Esophagus (tissue), 2 donors: ENCODE measurements around the gene ITSN1. TPM values are rescaled to one million over a fixed set of nuclear protein-coding genes. Genes with fewer than 3 reads are reported as not detected.
A peak's percentile ranks its signal among the peaks of the same experiment; 100 is the strongest.

Experiments
- H3K27ac ChIP-seq, 2 donors: one replicate each; pipeline ENCODE4 v1.5.1; 2013; ENCODE audit warnings: low read depth in 2 of 2, mild to moderate bottlenecking in 2 of 2, inconsistent platforms in 1 of 2, low read length in 1 of 2, moderate library complexity in 1 of 2
- H3K27me3 ChIP-seq, 2 donors: one replicate each; pipeline ENCODE4 v1.6.1; 2013; ENCODE audit warnings: low read length in 2 of 2, control low read depth in 1 of 2, mild to moderate bottlenecking in 1 of 2; ENCODE audit not compliant: insufficient read depth in 2 of 2, control insufficient read depth in 1 of 2
- H3K36me3 ChIP-seq, 2 donors: one replicate each; pipeline ENCODE4 v1.6.1; 2013; ENCODE audit warnings: low read length in 1 of 2; ENCODE audit not compliant: control insufficient read depth in 2 of 2, insufficient read depth in 2 of 2
- H3K4me1 ChIP-seq, 2 donors: one replicate each; pipeline ENCODE4 v1.6.1; 2013; ENCODE audit warnings: low read length in 1 of 2; ENCODE audit not compliant: control insufficient read depth in 2 of 2, insufficient read depth in 2 of 2
- H3K4me3 ChIP-seq, 2 donors: one replicate each; pipeline ENCODE4 v1.5.1; 2013; ENCODE audit warnings: low read length in 2 of 2, mild to moderate bottlenecking in 2 of 2, low read depth in 1 of 2, moderate library complexity in 1 of 2
- H3K9me3 ChIP-seq, 2 donors: one replicate each; pipeline ENCODE4 v1.6.1; 2013; ENCODE audit warnings: mild to moderate bottlenecking in 2 of 2, low read depth in 1 of 2, low read length in 1 of 2, moderate library complexity in 1 of 2; ENCODE audit not compliant: control insufficient read depth in 2 of 2, insufficient read depth in 1 of 2
- WGBS, 2 donors: extraction: QIAGEN DNeasy Blood & Tissue Kit; methylation state at CpG; one replicate each; pipeline ENCODE4 v1.1.7; 2013; 5-methylcytosine and 5-hydroxymethylcytosine counted together
- polyA plus RNA-seq, 2 donors: library from polyadenylated mRNA; stranded (reverse); fragments of 200-250 nt; gene quantifications; one replicate each; pipeline ENCODE4 v1.2.3, GENCODE V29; 2013
- donor health status: healthy with polysubstance abuse.
- donor health status: Bipolar disorder and iron deficiency.

ITSN1 gene
- polyA plus RNA-seq, 2 donors: 6.6 to 8.9 TPM

GRCh38 chr21:33650230-33650629, 7.9 kb downstream of the ITSN1 start:
- no peak overlapping the region for H3K4me3 ChIP-seq
- WGBS, 2 donors: 69 to 78% methylated on average over 7 of the region's 7 CpGs
- no peaks in the 10 kb centered on the region for H3K9me3 ChIP-seq
- peaks cover 0 to 2% of the 10 kb centered on the region in 2 donors for H3K4me1 ChIP-seq
- H3K36me3 ChIP-seq: no peaks in the 10 kb centered on the region
- no peaks in the 10 kb centered on the region for H3K27me3 ChIP-seq
- no peak overlapping the region for H3K27ac ChIP-seq

DNA sequence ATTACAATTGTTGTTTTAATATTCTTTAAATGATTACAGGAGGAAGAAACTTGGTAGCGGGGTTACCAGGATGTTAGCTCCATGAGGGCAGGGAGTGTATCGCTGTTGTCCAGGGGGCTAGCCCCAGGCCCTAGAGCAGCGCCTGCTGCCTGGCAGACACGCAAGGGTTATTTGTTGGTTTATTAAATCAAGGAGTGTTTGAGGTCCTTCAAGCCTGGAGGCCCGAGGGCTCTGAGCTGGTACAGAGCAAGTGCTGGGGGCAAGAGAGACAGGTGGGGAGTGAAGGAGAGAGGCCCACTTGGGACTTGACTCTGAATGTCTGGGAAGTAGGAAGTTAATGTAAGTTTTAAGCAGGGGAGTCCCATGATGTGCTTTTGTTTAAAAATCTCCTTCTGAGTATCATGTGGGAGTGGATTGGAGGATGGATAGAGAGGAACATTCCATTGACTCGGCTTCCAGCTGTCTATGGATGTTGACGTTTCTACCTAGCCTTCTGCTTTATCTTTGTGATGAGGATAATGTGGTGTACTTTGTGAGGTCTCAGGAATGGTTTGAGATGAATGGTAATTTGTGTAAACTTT, 8.7 kb downstream of the ITSN1 start:
- H3K27ac ChIP-seq: no peak overlapping the region
- H3K4me3 ChIP-seq: no peak overlapping the region
- WGBS, 2 donors: 78 to 86% methylated on average over 7 of the region's 7 CpGs
- H3K9me3 ChIP-seq: no peaks in the 10 kb centered on the region
- no peaks in the 10 kb centered on the region for H3K36me3 ChIP-seq
- H3K4me1 ChIP-seq: no peaks in the 10 kb centered on the region
- no peaks in the 10 kb centered on the region for H3K27me3 ChIP-seq

- Histone ChIP-seq H3K4me3 (no peak overlapping the region), H3K36me3 (no peaks in the 10 kb centered on the region), H3K27ac (no peak overlapping the region), H3K27me3 (no peaks in the 10 kb centered on the region), H3K4me1 (no peaks in the 10 kb centered on the region), H3K9me3 (no peaks in the 10 kb centered on the region)
- WGBS, 2 donors: 86 to 88% methylated on average over 8 of the region's 8 CpGs
Observed at GRCh38 chr21:33651965-33652680, 9.8 kb downstream of the ITSN1 start.

- H3K4me1 ChIP-seq: no peaks in the 10 kb centered on the region
- no peaks in the 10 kb centered on the region for H3K27me3 ChIP-seq
- WGBS, 2 donors: 83 to 91% methylated on average over 4 of the region's 4 CpGs
- H3K27ac ChIP-seq: no peak overlapping the region
- no peaks in the 10 kb centered on the region for H3K9me3 ChIP-seq
- no peak overlapping the region for H3K4me3 ChIP-seq
- H3K36me3 ChIP-seq: no peaks in the 10 kb centered on the region
Observed at GRCh38 chr21:33654412-33654811, 12.1 kb downstream of the ITSN1 start.

- WGBS, 2 donors: 49 to 52% methylated on average over 8 of the region's 8 CpGs
- no peaks in the 10 kb centered on the region for H3K27me3 ChIP-seq
- H3K36me3 ChIP-seq: no peaks in the 10 kb centered on the region
- H3K9me3 ChIP-seq: no peaks in the 10 kb centered on the region
- no peaks in the 10 kb centered on the region for H3K4me1 ChIP-seq
- peak overlapping the region in 1 of 2 donors; percentile 42 for H3K27ac ChIP-seq
- H3K4me3 ChIP-seq: no peak overlapping the region
Observed at GRCh38 chr21:33655588-33656221, 13.4 kb downstream of the ITSN1 start.

- H3K27me3 ChIP-seq: no peaks in the 10 kb centered on the region
- WGBS, 2 donors: 63 to 75% methylated on average over 8 of the region's 8 CpGs
- H3K4me3 ChIP-seq: no peak overlapping the region
- H3K27ac ChIP-seq: no peak overlapping the region
- no peaks in the 10 kb centered on the region for H3K4me1 ChIP-seq
- no peaks in the 10 kb centered on the region for H3K9me3 ChIP-seq
- no peaks in the 10 kb centered on the region for H3K36me3 ChIP-seq
Observed at GRCh38 chr21:33657124-33657820, 15.0 kb downstream of the ITSN1 start.

DNA sequence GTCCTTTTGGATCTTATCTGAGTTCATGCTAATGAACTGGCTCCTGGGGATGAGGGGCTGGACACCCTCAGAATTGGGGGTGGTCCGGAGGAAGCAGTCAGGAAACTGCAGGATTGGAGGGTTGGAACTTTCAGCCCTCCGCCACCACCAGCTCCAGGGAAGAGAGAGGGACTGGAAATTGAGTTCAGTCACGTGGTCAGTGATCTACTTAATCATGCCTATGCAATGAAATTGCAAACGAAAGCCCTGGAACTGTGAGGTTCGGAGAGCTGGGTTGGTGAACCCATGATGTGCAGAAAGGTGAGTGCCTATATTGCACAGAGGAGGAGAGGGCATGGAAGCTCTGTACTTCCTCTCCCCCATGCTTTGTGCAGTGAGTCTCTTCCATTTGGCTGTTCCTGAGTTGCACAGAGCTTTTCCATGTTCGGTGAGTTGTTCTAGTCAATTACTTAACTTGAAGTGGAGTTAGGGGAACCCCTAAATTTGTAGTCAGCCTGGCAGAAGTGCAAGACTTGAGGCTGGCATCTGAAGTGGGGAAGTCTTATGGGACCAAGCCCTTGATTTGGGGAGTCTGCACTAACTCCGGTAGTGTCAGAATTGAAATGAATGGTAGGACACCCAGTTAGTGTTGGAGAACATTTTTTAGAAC, 16.7 kb downstream of the ITSN1 start:
- no peaks in the 10 kb centered on the region for H3K36me3 ChIP-seq
- no peak overlapping the region for H3K27ac ChIP-seq
- 83% methylated on average over 7 of the region's 7 CpGs for WGBS, 2 donors
- H3K4me3 ChIP-seq: no peak overlapping the region
- no peaks in the 10 kb centered on the region for H3K27me3 ChIP-seq
- no peaks in the 10 kb centered on the region for H3K9me3 ChIP-seq
- H3K4me1 ChIP-seq: no peaks in the 10 kb centered on the region

DNA sequence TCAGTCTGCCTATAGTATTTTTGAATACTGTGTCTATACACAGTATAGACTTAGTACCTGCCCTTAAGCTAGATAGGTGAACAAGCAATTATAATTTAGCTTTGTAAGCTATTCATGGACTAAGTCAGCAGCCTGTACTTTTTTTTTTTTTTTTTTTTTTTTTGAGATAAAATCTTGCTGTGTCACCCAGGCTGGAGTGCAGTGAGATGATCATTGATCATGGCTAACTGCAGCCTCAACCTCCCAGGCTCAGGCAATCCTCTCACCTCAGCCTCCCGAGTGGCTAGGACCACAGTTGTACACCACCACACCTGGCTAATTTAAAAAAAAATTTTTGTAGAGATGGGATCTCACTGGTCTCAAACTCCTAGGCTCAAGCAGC, 17.3 kb downstream of the ITSN1 start:
- no peak overlapping the region for H3K4me3 ChIP-seq
- no peak overlapping the region for H3K27ac ChIP-seq
- no peaks in the 10 kb centered on the region for H3K4me1 ChIP-seq
- H3K36me3 ChIP-seq: no peaks in the 10 kb centered on the region
- 95 to 100% methylated on average over 1 of the region's 1 CpG for WGBS, 2 donors
- H3K9me3 ChIP-seq: no peaks in the 10 kb centered on the region
- H3K27me3 ChIP-seq: no peaks in the 10 kb centered on the region

DNA sequence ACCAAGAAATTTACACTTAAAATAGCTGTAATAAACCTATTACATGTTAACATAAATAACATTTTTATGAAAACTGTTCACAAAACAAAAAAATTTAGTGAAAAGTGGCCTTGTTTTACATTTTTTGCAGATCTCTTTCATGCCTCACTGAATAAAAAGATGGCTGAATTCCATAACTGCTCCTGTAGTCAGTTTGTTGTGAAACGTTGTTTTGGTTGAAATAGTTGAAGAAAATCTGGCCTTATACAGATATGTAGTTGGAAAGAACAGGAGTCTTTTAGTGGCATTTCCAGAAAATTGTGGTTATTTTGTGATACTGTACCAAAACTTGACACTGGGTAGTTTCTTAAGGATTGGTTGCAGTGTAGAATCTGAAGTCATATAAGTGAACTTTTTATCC, 18.1 kb downstream of the ITSN1 start:
- WGBS, 2 donors: 31 to 46% methylated on average over 1 of the region's 1 CpG
- Histone ChIP-seq H3K4me1 (no peaks in the 10 kb centered on the region), H3K9me3 (no peaks in the 10 kb centered on the region), H3K27me3 (no peaks in the 10 kb centered on the region), H3K4me3 (no peak overlapping the region), H3K36me3 (no peaks in the 10 kb centered on the region), H3K27ac (no peak overlapping the region)
